Ectodermal cell (in vitro differentiated cells): ENCODE data around the gene SLC38A1.
"Not testable (repeated sequence)": the region's sequence is repeated elsewhere in the genome, so short reads cannot be mapped to it uniquely, and the experiment has no call there.

ENCODE experiments used
- H3K27ac ChIP-seq: 2 replicates; pipeline ENCODE4 v1.7.0; 2013; ENCODE audit warnings: mild to moderate bottlenecking, low read depth, low read length; ENCODE audit not compliant: insufficient read depth, poor library complexity, severe bottlenecking
- H3K27me3 ChIP-seq: 2 replicates; pipeline ENCODE4 v1.7.0; 2013; ENCODE audit warnings: mild to moderate bottlenecking, low read length; ENCODE audit not compliant: insufficient read depth, control insufficient read depth, poor library complexity, severe bottlenecking
- H3K36me3 ChIP-seq: one replicate; pipeline ENCODE4 v1.7.0; 2013; ENCODE audit warnings: low read length; ENCODE audit not compliant: control insufficient read depth, insufficient read depth
- H3K4me1 ChIP-seq: one replicate; pipeline ENCODE4 v1.7.0; 2013; ENCODE audit warnings: low read length; ENCODE audit not compliant: control insufficient read depth, insufficient read depth
- H3K4me3 ChIP-seq: 2 replicates; pipeline ENCODE4 v1.7.0; 2013; ENCODE audit warnings: low read depth, low read length, control low read depth; ENCODE audit not compliant: insufficient read depth
- H3K9me3 ChIP-seq: 2 replicates; pipeline ENCODE4 v1.7.0; 2013; ENCODE audit warnings: mild to moderate bottlenecking, low read length, moderate library complexity; ENCODE audit not compliant: control insufficient read depth
- WGBS, 2 experiments: methylation state at CpG; one replicate each; pipeline ENCODE4 v1.1.7; 2013; ENCODE audit warnings: missing lambda C conversion rate in 2 of 2; 5-methylcytosine and 5-hydroxymethylcytosine counted together

Gene SLC38A1

GRCh38 chr12:46208370-46208769, 60.5 kb downstream of the SLC38A1 start:
- Histone ChIP-seq H3K27ac (no peak overlapping the region), H3K9me3 (no peaks in the 10 kb centered on the region), H3K4me1 (no peaks in the 10 kb centered on the region), H3K36me3 (peaks cover 32% of the 10 kb centered on the region), H3K4me3 (no peak overlapping the region), H3K27me3 (no peaks in the 10 kb centered on the region)

GRCh38 chr12:46207644-46208043, 61.2 kb downstream of the SLC38A1 start:
- H3K9me3 ChIP-seq, result no peaks in the 10 kb centered on the region
- H3K27me3 ChIP-seq, result no peaks in the 10 kb centered on the region
- H3K4me1 ChIP-seq, result no peaks in the 10 kb centered on the region
- H3K36me3 ChIP-seq, result peaks cover 40% of the 10 kb centered on the region
- H3K27ac ChIP-seq, result no peak overlapping the region
- no peak overlapping the region for H3K4me3 ChIP-seq

GRCh38 chr12:46206471-46206870, 62.4 kb downstream of the SLC38A1 start:
- H3K4me1 ChIP-seq, result no peaks in the 10 kb centered on the region
- peaks cover 43% of the 10 kb centered on the region for H3K36me3 ChIP-seq
- 77 to 85% methylated on average over 3 of the region's 3 CpGs for WGBS, 2 experiments
- H3K9me3 ChIP-seq, result no peaks in the 10 kb centered on the region
- no peaks in the 10 kb centered on the region for H3K27me3 ChIP-seq
- H3K27ac ChIP-seq, result no peak overlapping the region
- no peak overlapping the region for H3K4me3 ChIP-seq

- Histone ChIP-seq H3K27me3 (no peaks in the 10 kb centered on the region), H3K27ac (no peak overlapping the region), H3K36me3 (peaks cover 50% of the 10 kb centered on the region), H3K4me1 (no peaks in the 10 kb centered on the region), H3K4me3 (no peak overlapping the region), H3K9me3 (no peaks in the 10 kb centered on the region)
- 76 to 80% methylated on average over 2 of the region's 2 CpGs for WGBS, 2 experiments
Measured at GRCh38 chr12:46205294-46205693, 63.5 kb downstream of the SLC38A1 start.

GRCh38 chr12:46201284-46201789, 67.5 kb downstream of the SLC38A1 start:
- H3K9me3 ChIP-seq, result peaks cover under 1% of the 10 kb centered on the region
- no peak overlapping the region for H3K27ac ChIP-seq
- H3K4me1 ChIP-seq, result no peaks in the 10 kb centered on the region
- 87 to 89% methylated on average over 5 of the region's 5 CpGs for WGBS, 2 experiments
- no peaks in the 10 kb centered on the region for H3K27me3 ChIP-seq
- H3K36me3 ChIP-seq, result peaks cover 76% of the 10 kb centered on the region
- no peak overlapping the region for H3K4me3 ChIP-seq

GRCh38 chr12:46200551-46200950, 68.3 kb downstream of the SLC38A1 start:
- Histone ChIP-seq H3K9me3 (peaks cover 4% of the 10 kb centered on the region), H3K36me3 (peaks cover 76% of the 10 kb centered on the region), H3K27me3 (no peaks in the 10 kb centered on the region), H3K4me3 (no peak overlapping the region), H3K27ac (no peak overlapping the region), H3K4me1 (no peaks in the 10 kb centered on the region)
- WGBS, 2 experiments, result 98 to 100% methylated on average over 3 of the region's 3 CpGs

- Histone ChIP-seq H3K27ac (no peak overlapping the region), H3K4me1 (no peaks in the 10 kb centered on the region), H3K4me3 (no peak overlapping the region), H3K9me3 (peaks cover 5% of the 10 kb centered on the region), H3K27me3 (no peaks in the 10 kb centered on the region), H3K36me3 (peaks cover 83% of the 10 kb centered on the region)
- 94 to 98% methylated on average over 3 to 5 of the region's 5 CpGs for WGBS, 2 experiments
Measured at GRCh38 chr12:46198913-46199312, 69.9 kb downstream of the SLC38A1 start.

GRCh38 chr12:46197883-46198282, 71.0 kb downstream of the SLC38A1 start:
- Histone ChIP-seq H3K4me3 (no peak overlapping the region), H3K27me3 (no peaks in the 10 kb centered on the region), H3K36me3 (peaks cover 73% of the 10 kb centered on the region)

GRCh38 chr12:46190533-46190932, 78.3 kb downstream of the SLC38A1 start:
- H3K4me1 ChIP-seq, H3K4me3 ChIP-seq, H3K9me3 ChIP-seq, H3K27me3 ChIP-seq, H3K27ac ChIP-seq: not testable (repeated sequence)
- no CpG with 5 or more reads among the region's 2 CpGs for WGBS, 2 experiments
- peaks cover 29% of the 10 kb centered on the region for H3K36me3 ChIP-seq

More at GRCh38 chr12:46197883-46198282, 71.0 kb downstream of the SLC38A1 start:
- Histone ChIP-seq H3K4me1 (no peaks in the 10 kb centered on the region), H3K27ac (no peak overlapping the region), H3K9me3 (peaks cover 5% of the 10 kb centered on the region)
- WGBS, 2 experiments, result 95% methylated on average over 5 of the region's 5 CpGs

- Histone ChIP-seq H3K4me3 (no peak overlapping the region), H3K4me1 (no peaks in the 10 kb centered on the region), H3K9me3 (no peaks in the 10 kb centered on the region), H3K27ac (no peak overlapping the region), H3K36me3 (peaks cover 13% of the 10 kb centered on the region), H3K27me3 (no peaks in the 10 kb centered on the region)
- WGBS, 2 experiments, result 87 to 90% methylated on average over 1 of the region's 2 CpGs
Measured at GRCh38 chr12:46188170-46188569, 80.7 kb downstream of the SLC38A1 start.

GRCh38 chr12:46187023-46187422, 81.8 kb downstream of the SLC38A1 start:
- H3K4me1 ChIP-seq, result no peaks in the 10 kb centered on the region
- H3K27ac ChIP-seq, result no peak overlapping the region
- no peaks in the 10 kb centered on the region for H3K9me3 ChIP-seq
- no peak overlapping the region for H3K4me3 ChIP-seq
- peaks cover 13% of the 10 kb centered on the region for H3K36me3 ChIP-seq
- no peaks in the 10 kb centered on the region for H3K27me3 ChIP-seq
- WGBS, 2 experiments, result 94 to 96% methylated on average over 3 of the region's 3 CpGs
